GM12874 (cell line): Measurements from ENCODE around the gene UQCC2.

Experiments used
- CTCF ChIP-seq: IDR thresholded peaks from 2 replicates; pipeline ENCODE4 v1.5.1; 2011; ENCODE audit warnings: low read depth, mild to moderate bottlenecking, control low read depth, low read length, moderate library complexity; ENCODE audit not compliant: insufficient read depth

UQCC2 gene

GRCh38 chr6:33667072-33667471 is 44.4 kb downstream of the UQCC2 start:
- TF ChIP-seq CTCF = no peak

GRCh38 chr6:33665957-33666356 is 45.5 kb downstream of the UQCC2 start:
- no peak for TF ChIP-seq CTCF

DNA sequence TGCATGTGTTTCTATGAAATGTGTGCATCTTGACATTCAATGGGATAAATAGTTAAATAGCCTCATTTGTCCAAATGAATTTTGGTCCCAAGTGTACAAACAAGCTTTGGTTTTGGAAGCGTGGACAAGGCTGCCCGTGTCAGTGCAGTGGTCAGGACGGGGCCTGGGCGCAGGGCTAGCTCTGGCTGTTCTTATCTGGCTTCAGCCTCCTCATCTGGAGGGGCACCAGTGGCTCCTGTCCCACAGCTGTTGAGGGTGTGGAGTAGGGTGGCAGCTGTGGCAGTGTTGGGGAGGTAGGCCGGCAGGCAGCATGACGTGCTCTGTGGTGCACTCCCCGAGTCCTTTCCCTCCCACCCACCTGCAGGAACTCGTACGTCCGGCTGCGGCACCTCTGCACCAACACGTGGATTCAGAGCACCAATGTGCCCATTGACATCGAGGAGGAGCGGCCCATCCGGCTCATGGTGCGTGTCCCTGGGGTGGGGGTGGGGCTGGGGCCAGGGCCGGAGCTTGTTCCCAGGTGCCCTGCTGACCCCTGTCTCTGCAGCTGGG is 46.9 kb downstream of the UQCC2 start:
- TF ChIP-seq CTCF = no peak

GRCh38 chr6:33663727-33664449 is 47.6 kb downstream of the UQCC2 start:
- no peak for TF ChIP-seq CTCF

- no peak for TF ChIP-seq CTCF
Observed at GRCh38 chr6:33663028-33663427, 48.5 kb downstream of the UQCC2 start.

DNA sequence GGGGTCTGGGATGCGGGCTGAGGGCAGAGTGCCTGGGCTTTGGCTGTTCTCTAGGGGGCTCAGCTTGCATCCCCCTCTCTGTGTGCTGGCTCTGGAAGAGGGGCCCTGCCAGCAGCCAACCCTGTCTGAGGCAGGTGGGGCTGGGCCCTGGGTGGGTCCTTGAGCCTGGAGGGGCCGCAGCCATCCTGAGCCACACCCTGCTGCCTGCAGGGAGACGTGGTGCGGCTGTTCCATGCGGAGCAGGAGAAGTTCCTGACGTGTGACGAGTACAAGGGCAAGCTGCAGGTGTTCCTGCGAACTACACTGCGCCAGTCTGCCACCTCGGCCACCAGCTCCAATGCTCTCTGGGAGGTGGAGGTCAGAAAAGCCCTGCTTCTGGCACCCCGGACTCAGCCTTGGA is 49.2 kb downstream of the UQCC2 start:
- no peak for TF ChIP-seq CTCF

DNA sequence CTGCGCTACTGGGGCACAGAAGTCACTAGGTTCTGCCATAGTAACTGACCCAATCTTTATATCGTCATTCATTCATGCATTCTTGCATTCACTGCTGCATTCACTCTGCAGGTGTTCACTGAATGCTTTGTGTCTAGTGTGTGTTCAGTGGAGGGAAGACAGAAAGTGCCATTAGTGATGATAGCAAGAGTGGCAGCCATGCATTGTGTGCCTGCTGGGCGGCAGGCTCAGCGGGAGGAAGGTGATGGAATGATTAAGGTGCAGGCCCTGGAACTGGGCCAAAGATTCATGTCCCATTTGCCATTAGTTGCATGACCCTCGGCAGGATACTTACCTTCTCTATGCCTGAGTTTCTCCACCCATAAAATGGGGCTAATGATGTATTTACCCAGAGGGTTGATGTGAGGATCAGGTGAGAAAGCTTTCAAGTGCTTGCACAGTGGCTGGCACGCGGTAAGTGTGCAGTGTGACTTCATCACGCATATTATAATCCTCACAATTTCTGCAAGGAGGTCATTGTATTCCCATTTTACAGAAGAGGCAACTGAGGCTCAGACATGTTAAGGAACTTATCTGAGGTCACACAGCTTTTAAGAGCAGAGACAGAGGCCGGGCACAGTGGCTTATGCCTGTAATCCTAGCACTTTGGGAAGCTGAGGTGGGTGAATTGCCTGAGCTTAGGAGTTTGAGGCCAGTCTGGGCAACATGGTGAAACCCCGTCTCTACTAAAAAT is 50.2 kb downstream of the UQCC2 start:
- no peak for TF ChIP-seq CTCF
